Pancreas (tissue), 10 donors: ENCODE results near the gene CDK14. TPM values are rescaled to one million over a fixed set of nuclear protein-coding genes. Genes with fewer than 3 reads are reported as not detected.
A peak's percentile ranks its signal among the peaks of the same experiment; 100 is the strongest.

Experiments used
- ATAC-seq, 4 donors: fragments of 200-7000 bp; cut with Tn5 transposase; one replicate each; pipeline versions ENCODE4 v1.8.0 to v1.9.1; 2020; ENCODE audit warnings: mild to moderate bottlenecking in 4 of 4, moderate library complexity in 4 of 4
- DNase-seq, 6 donors: peaks; one replicate each; pipeline ENCODE4 v3.0.0-alpha.2; 2020
- FAIRE-seq: peaks from 2 replicates; lab custom pipeline; 2012; peaks lifted over from hg19 to GRCh38; lab: Jason Lieb, UNC
- H3K27ac ChIP-seq, 4 donors: fragments of 200-600 bp; sonication (generic); 1 replicate in 3 of 4; 2 replicates in 1 of 4; pipeline versions ENCODE4 v1.5.0 to v1.8.0; 2020
- H3K27me3 ChIP-seq, 4 donors: fragments of 200-600 bp; one replicate each; pipeline ENCODE4 v1.8.0; 2021
- H3K36me3 ChIP-seq, 3 donors: fragments of 200-600 bp; sonication (generic) in 1 of 3; one replicate each; pipeline versions ENCODE4 v1.5.0 to v1.8.0; 2020 to 2021
- H3K4me1 ChIP-seq, 3 donors: fragments of 200-600 bp; one replicate each; pipeline ENCODE4 v1.8.0; 2021
- H3K4me3 ChIP-seq, 4 donors: fragments of 200-600 bp; sonication (generic) in 2 of 4; one replicate each; pipeline versions ENCODE4 v1.5.0 to v1.8.0; 2020 to 2021
- H3K9me3 ChIP-seq, 4 donors: fragments of 200-600 bp; one replicate each; pipeline ENCODE4 v1.8.0; 2021
- CTCF ChIP-seq, 4 donors: fragments of 200-600 bp; sonication (generic) in 3 of 4; IDR thresholded peaks; one replicate each; pipeline versions ENCODE4 v1.5.0 to v1.8.0; 2021; ENCODE audit warnings: antibody characterized with exemption in 4 of 4
- WGBS, 2 donors: extraction: QIAGEN DNeasy Blood & Tissue Kit; methylation state at CpG; one replicate each; pipeline ENCODE4 v1.1.7; 2013; 5-methylcytosine and 5-hydroxymethylcytosine counted together
- intact Hi-C, 3 donors: fragments of 100-400 bp; cut with DNase I; formaldehyde crosslinking; loops; one replicate each; pipeline versions ENCODE4 v1.11.1 to v1.14.2; 2022
- polyA plus RNA-seq, 2 donors: library from polyadenylated mRNA; stranded (reverse); fragments of 200-250 nt; gene quantifications; one replicate each; pipeline ENCODE4 v1.2.3, GENCODE V29; 2013
- total RNA-seq, 6 donors: library from RNA; stranded (reverse); fragmentation: NEBNext Ultra II Directional in 4 of 6; extraction: Animal tissue kit (Norgen Biotek cat#: 25700) in 4 of 6; gene quantifications; one replicate each; pipeline versions ENCODE4 v1.2.1 to v1.2.4, GENCODE V29; 2021 to 2023
- donor health status: healthy with polysubstance abuse.
- donor health status: DM: no; HTN: no; CAD: no; lungs with moderate emphysema.
- donor health status: DM: no; HTN: no; CAD: no.
- donor health status: control.
- donor health status: control.
- donor health status: Bipolar disorder and iron deficiency.
- donor health status: DM: yes; HTN: yes; CAD: no.
- donor health status: DM: no; HTN: no; CAD: no.
- donor health status: DM: no; HTN: no; CAD: no.
- donor health status: DM: yes; HTN: yes; CAD: no.

Gene CDK14
- total and polyA plus RNA-seq, 8 donors: 4.5 to 48.3 (median 24.7) TPM

- intact Hi-C loops: no loop called here
- Histone ChIP-seq H3K27me3 (no peaks in the 10 kb centered on the region), H3K27ac (no peak overlapping the region), H3K9me3 (no peaks in the 10 kb centered on the region), H3K36me3 (no peaks in the 10 kb centered on the region), H3K4me1 (no peaks in the 10 kb centered on the region), H3K4me3 (no peak overlapping the region)
- WGBS, 2 donors: 65 to 68% methylated on average over 6 of the region's 6 CpGs
- ATAC-seq (peak in 1 of 4 donors; percentile 25), FAIRE-seq (no peak), DNase-seq (no peak)
- no peak for TF ChIP-seq CTCF (IDR thresholded peaks at IDR 0.05)
These were observed 65.4 kb downstream of the CDK14 start for GRCh38 chr7:90661290-90662151.

GRCh38 chr7:90663176-90663575 lies 67.1 kb downstream of the CDK14 start:
- DNase-seq (no peak), ATAC-seq (no peak), FAIRE-seq (no peak)
- H3K9me3 ChIP-seq: no peaks in the 10 kb centered on the region
- intact Hi-C loops: no loop called here
- no peaks in the 10 kb centered on the region for H3K4me1 ChIP-seq
- no peak overlapping the region for H3K27ac ChIP-seq
- TF ChIP-seq CTCF (IDR thresholded peaks at IDR 0.05): no peak
- WGBS, 2 donors: 52 to 58% methylated on average over 3 of the region's 3 CpGs
- no peaks in the 10 kb centered on the region for H3K36me3 ChIP-seq
- no peaks in the 10 kb centered on the region for H3K27me3 ChIP-seq
- H3K4me3 ChIP-seq: no peak overlapping the region

GRCh38 chr7:90666186-90666585 lies 70.1 kb downstream of the CDK14 start:
- 75 to 76% methylated on average over 4 of the region's 4 CpGs for WGBS, 2 donors
- FAIRE-seq: no peak
- H3K4me1 ChIP-seq: no peaks in the 10 kb centered on the region
- no peak for ATAC-seq
- no peak for DNase-seq
- intact Hi-C loops: no loop called here
- H3K27me3 ChIP-seq: no peaks in the 10 kb centered on the region
- H3K4me3 ChIP-seq: no peak overlapping the region
- H3K9me3 ChIP-seq: no peaks in the 10 kb centered on the region
- H3K36me3 ChIP-seq: no peaks in the 10 kb centered on the region
- H3K27ac ChIP-seq: no peak overlapping the region
- TF ChIP-seq CTCF (IDR thresholded peaks at IDR 0.05): no peak

GRCh38 chr7:90668992-90669391 lies 72.9 kb downstream of the CDK14 start:
- DNase-seq (no peak), ATAC-seq (no peak)
- TF ChIP-seq CTCF (IDR thresholded peaks at IDR 0.05): no peak

GRCh38 chr7:90669492-90669891 lies 73.4 kb downstream of the CDK14 start:
- Histone ChIP-seq H3K27me3 (no peaks in the 10 kb centered on the region), H3K36me3 (no peaks in the 10 kb centered on the region), H3K27ac (no peak overlapping the region), H3K9me3 (no peaks in the 10 kb centered on the region), H3K4me1 (no peaks in the 10 kb centered on the region), H3K4me3 (no peak overlapping the region)
- 58 to 85% methylated on average over 1 of the region's 1 CpG for WGBS, 2 donors
- no peak for FAIRE-seq
- intact Hi-C loops: no loop called here
- no peak for DNase-seq
- no peak for TF ChIP-seq CTCF (IDR thresholded peaks at IDR 0.05)
- no peak for ATAC-seq

More at GRCh38 chr7:90668992-90669391, 72.9 kb downstream of the CDK14 start:
- no peak overlapping the region for H3K4me3 ChIP-seq
- intact Hi-C loops: no loop called here
- no peak overlapping the region for H3K27ac ChIP-seq
- no peak for FAIRE-seq
- H3K27me3 ChIP-seq: no peaks in the 10 kb centered on the region
- no peaks in the 10 kb centered on the region for H3K36me3 ChIP-seq
- no peaks in the 10 kb centered on the region for H3K9me3 ChIP-seq
- 90 to 97% methylated on average over 2 of the region's 2 CpGs for WGBS, 2 donors
- H3K4me1 ChIP-seq: no peaks in the 10 kb centered on the region
